Endothelial cell of umbilical vein (primary cell): ENCODE results near the gene TSPAN15. TPM values are rescaled to one million over a fixed set of nuclear protein-coding genes. Genes with fewer than 3 reads are reported as not detected.

Experiments
- BruUV-seq: library from RNA; stranded (reverse); fragments of 400-500 nt; replicated peaks from 2 replicates; lab custom pipeline; 2021; lab: Mats Ljungman, UMichigan
- CTCF ChIA-PET: fragments of 300-600, 350-600 bp; sonication (Branson Sonifier 250); formaldehyde crosslinking; loops from one replicate; lab custom pipeline; 2021; ENCODE audit warnings: antibody characterized with exemption, inconsistent platforms; lab: Charles Lee
- POLR2A ChIA-PET: fragments of 300-600, 350-600 bp; sonication (Branson Sonifier 250); formaldehyde crosslinking; loops from one replicate; lab custom pipeline; 2021; ENCODE audit warnings: antibody characterized with exemption, inconsistent platforms; lab: Charles Lee
- DNase-seq: peaks from one replicate; pipeline ENCODE4 v3.0.0-alpha.2; 2011; ENCODE audit warnings: low read depth, low spot score
- FAIRE-seq: peaks from 2 replicates; lab custom pipeline; 2011; peaks lifted over from hg19 to GRCh38; lab: Jason Lieb, UNC
- H2AFZ ChIP-seq: 2 replicates; pipeline ENCODE4 v1.6.0; 2012; ENCODE audit warnings: low read depth, low read length, control low read depth, inconsistent platforms
- H3K27ac ChIP-seq: 2 replicates; pipeline ENCODE4 v1.5.1; 2011; ENCODE audit warnings: low read depth, mild to moderate bottlenecking, control low read depth, low read length, moderate library complexity; ENCODE audit not compliant: insufficient read depth
- H3K27me3 ChIP-seq, 2 experiments: 2 replicates each; pipeline versions ENCODE4 v1.6.0 to v1.6.1; 2011; ENCODE audit warnings: low read length in 2 of 2, mixed read lengths in 1 of 2; ENCODE audit not compliant: control insufficient read depth in 2 of 2, insufficient read depth in 2 of 2
- H3K36me3 ChIP-seq, 2 experiments: 2 replicates in 1 of 2; 3 replicates in 1 of 2; pipeline ENCODE4 v1.5.1; 2011; ENCODE audit warnings: low read length in 2 of 2, mild to moderate bottlenecking in 1 of 2, moderate library complexity in 1 of 2; ENCODE audit not compliant: control insufficient read depth in 2 of 2, insufficient read depth in 2 of 2; ENCODE audit errors: extremely low read depth in 1 of 2
- H3K4me1 ChIP-seq: 3 replicates; pipeline ENCODE4 v1.5.1; 2011; ENCODE audit warnings: mild to moderate bottlenecking, low read length; ENCODE audit not compliant: control insufficient read depth, insufficient read depth; ENCODE audit errors: extremely low read depth
- H3K4me2 ChIP-seq: 2 replicates; pipeline ENCODE4 v1.6.1; 2011; ENCODE audit warnings: low read length, control low read depth, mixed read lengths; ENCODE audit not compliant: insufficient read depth
- H3K4me3 ChIP-seq, 3 experiments: fragments of 200-600 bp in 1 of 3; sonication (generic), shearing (Covaris generic) in 1 of 3; replicated peaks in 1 of 3; 2 replicates each; pipeline ENCODE4 v1.5.1; 2011 to 2016; ENCODE audit warnings: control low read depth in 3 of 3, low read length in 3 of 3, mild to moderate bottlenecking in 2 of 3, inconsistent platforms in 1 of 3, low read depth in 1 of 3, moderate library complexity in 1 of 3; ENCODE audit not compliant: insufficient read depth in 1 of 3
- H3K79me2 ChIP-seq: 2 replicates; pipeline ENCODE4 v1.6.0; 2012; ENCODE audit warnings: low read length, inconsistent platforms; ENCODE audit not compliant: control insufficient read depth, insufficient read depth
- H3K9ac ChIP-seq: replicated peaks from 2 replicates; pipeline ENCODE3; 2011; ENCODE audit warnings: low read length, control low read depth; ENCODE audit not compliant: insufficient read depth; ENCODE audit errors: extremely low read depth
- H3K9me1 ChIP-seq: replicated peaks from 3 replicates; pipeline ENCODE4 v1.6.0; 2011; ENCODE audit warnings: mild to moderate bottlenecking, low read length; ENCODE audit not compliant: control insufficient read depth, insufficient read depth; ENCODE audit errors: extremely low read depth
- H3K9me3 ChIP-seq: replicated peaks from 2 replicates; pipeline ENCODE4 v1.5.1; 2012; ENCODE audit warnings: low read length, inconsistent platforms; ENCODE audit not compliant: control insufficient read depth, insufficient read depth
- H4K20me1 ChIP-seq: replicated peaks from 2 replicates; pipeline ENCODE3; 2011; ENCODE audit warnings: mild to moderate bottlenecking, low read length; ENCODE audit not compliant: control insufficient read depth, insufficient read depth; ENCODE audit errors: extremely low read depth
- CTCF ChIP-seq, 2 donors: IDR thresholded peaks; 1 replicate in 1 of 2; 2 replicates in 1 of 2; pipeline ENCODE4 v1.5.1; 2011; ENCODE audit warnings: low read length in 2 of 2, mild to moderate bottlenecking in 2 of 2, moderate library complexity in 2 of 2, control low read depth in 1 of 2, inconsistent platforms in 1 of 2, low read depth in 1 of 2; ENCODE audit not compliant: insufficient read depth in 1 of 2; ENCODE audit errors: extremely low read depth in 1 of 2
- EZH2 ChIP-seq: IDR thresholded peaks from 2 replicates; pipeline ENCODE4 v1.6.1; 2012; ENCODE audit warnings: borderline replicate concordance, low read depth, mild to moderate bottlenecking, moderate library complexity, low read length, inconsistent platforms; ENCODE audit not compliant: severe bottlenecking
- FOS ChIP-seq: IDR thresholded peaks from 2 replicates; pipeline ENCODE4 v1.6.1; 2011; ENCODE audit warnings: mild to moderate bottlenecking, low read length, moderate library complexity, borderline replicate concordance; ENCODE audit not compliant: insufficient read depth
- GATA2 ChIP-seq: IDR thresholded peaks from 2 replicates; pipeline ENCODE4 v1.7.0; 2011; ENCODE audit warnings: low read depth, mild to moderate bottlenecking, moderate library complexity, mixed read lengths, low read length; ENCODE audit not compliant: insufficient read length, insufficient read depth
- JUN ChIP-seq: IDR thresholded peaks from 2 replicates; pipeline ENCODE4 v1.6.1; 2011; ENCODE audit warnings: borderline replicate concordance, low read depth; ENCODE audit not compliant: insufficient read length, insufficient read depth
- MAX ChIP-seq: IDR thresholded peaks from 2 replicates; pipeline ENCODE4 v1.6.1; 2011; ENCODE audit not compliant: insufficient read depth, insufficient read length
- MYC ChIP-seq: IDR thresholded peaks from one replicate; pipeline ENCODE4 v1.6.1; 2011; ENCODE audit warnings: mild to moderate bottlenecking, low read depth, low read length
- POLR2A ChIP-seq: IDR thresholded peaks from 2 replicates; pipeline ENCODE4 v1.6.1; 2012; ENCODE audit warnings: low read depth, mild to moderate bottlenecking, control low read depth, low read length
- POLR2AphosphoS5 ChIP-seq: IDR thresholded peaks from 2 replicates; pipeline ENCODE4 v1.6.1; 2012; ENCODE audit warnings: low read depth, mild to moderate bottlenecking, control low read depth, low read length, moderate library complexity; ENCODE audit not compliant: insufficient read depth
- dilution Hi-C: fragments of 300-500 bp; cut with MboI; formaldehyde crosslinking; loops from one replicate; pipeline ENCODE4 v1.15.0; 2019; ENCODE audit warnings: low sequenced_read_pairs; ENCODE audit not compliant: extremely low pct_ligation_motif_present
- intact Hi-C: fragments of 100-400 bp; cut with micrococcal nuclease; formaldehyde crosslinking; loops from one replicate; pipeline ENCODE4 v1.10.0; 2022
- polyA plus RNA-seq, 4 experiments: library from polyadenylated mRNA; depleted of rRNA in 3 of 4; stranded (reverse) in 3 of 4; unstranded in 1 of 4; fragments of >200 nt; gene quantifications; 2 replicates each; pipeline versions ENCODE4 v1.2.1 to v1.2.3, GENCODE V29; 2011 to 2012; ENCODE audit warnings: missing spikeins in 1 of 4
- total RNA-seq: library from RNA; stranded (reverse); gene quantifications from 2 replicates; pipeline ENCODE4 v1.2.3, GENCODE V29; 2021

TSPAN15 gene
- total and polyA plus RNA-seq, 2 donors (not counting 3 experiments of a cell fraction or from before 2014, with no cell fraction given) = 78.4 to 189 TPM

- H3K79me2 ChIP-seq = peaks cover 2% of the 10 kb centered on the region
- POLR2A ChIA-PET = no interaction called here
These were observed 1.6 kb downstream of the TSPAN15 start for GRCh38 chr10:69452676-69453415.

More at GRCh38 chr10:69452676-69453415, 1.6 kb downstream of the TSPAN15 start:
- Histone ChIP-seq H2AFZ (no peak overlapping the region), H3K9me3 (no peaks in the 10 kb centered on the region), H3K9me1 (no peaks in the 10 kb centered on the region), H3K9ac (no peak overlapping the region), H4K20me1 (no peaks in the 10 kb centered on the region), H3K27me3 (no peaks in the 10 kb centered on the region), H3K4me1 (peaks cover 51% of the 10 kb centered on the region), H3K27ac (no peak overlapping the region), H3K4me2 (peak overlapping the region; percentile 84), H3K36me3 (peaks cover 0 to 5% of the 10 kb centered on the region in 2 experiments), H3K4me3 (peak overlapping the region in 1 of 3 experiments; percentile 81)
- CTCF ChIA-PET = interaction anchor here (0.9 to 7.5 kb wide), 9 partner anchors 12 to 53 kb away, joined by 3 to 56 read pairs (median 4); no protein-coding TSS in a partner anchor
- dilution Hi-C loops (loop anchor here (5.0 kb wide), 1 partner anchor 44 kb away; no protein-coding TSS in a partner anchor), intact Hi-C loops (no loop called here)
- TSS peak; percentile 34 for BruUV-seq
- DNase-seq (no peak), FAIRE-seq (no peak)
- TF ChIP-seq EZH2 = no peak
- no peak for TF ChIP-seq POLR2AphosphoS5
- TF ChIP-seq MYC = no peak
- TF ChIP-seq POLR2A = no peak
- TF ChIP-seq MAX = no peak
- TF ChIP-seq CTCF (IDR thresholded peaks at IDR 0.05; ENCODE audit: extremely low read depth in 1 of 2, insufficient read depth in 1 of 2, low read depth in 1 of 2, low read length in 2 of 2) = no peak
- TF ChIP-seq JUN = no peak
- TF ChIP-seq GATA2 = no peak
- TF ChIP-seq FOS = no peak
